ENCODE measurements around the gene TBRG1.

The TBRG1 gene

GRCh38 chr11:124627546-124627945 is 4.9 kb downstream of the TBRG1 start:
- no peak for TF ChIP-seq TAF1 (IDR thresholded peaks at IDR 0.05; ENCODE audit: low read depth)
- TF ChIP-seq NFIC (IDR thresholded peaks at IDR 0.05): no peak
- no peak for TF ChIP-seq REST (IDR thresholded peaks at IDR 0.05; ENCODE audit: low read depth)
- TF ChIP-seq CEBPB (IDR thresholded peaks at IDR 0.05): no peak
- no peak for TF ChIP-seq ZBTB7A (IDR thresholded peaks at IDR 0.05; ENCODE audit: low read depth)
- no peak for TF ChIP-seq EGR1 (IDR thresholded peaks at IDR 0.05)
- TF ChIP-seq YY1 (IDR thresholded peaks at IDR 0.05; ENCODE audit: low read depth): no peak
- TF ChIP-seq EP300 (IDR thresholded peaks at IDR 0.05; ENCODE audit: borderline replicate concordance): no peak
- TF ChIP-seq MAX (IDR thresholded peaks at IDR 0.05): no peak
- TF ChIP-seq CREB1 (IDR thresholded peaks at IDR 0.05; ENCODE audit: low read depth): no peak
- TF ChIP-seq FOXM1 (IDR thresholded peaks at IDR 0.05; ENCODE audit: borderline replicate concordance, low read depth): no peak
- TF ChIP-seq TEAD4 (IDR thresholded peaks at IDR 0.05): no peak
- TF ChIP-seq USF1 (IDR thresholded peaks at IDR 0.05): no peak
- no peak for TF ChIP-seq TCF12 (IDR thresholded peaks at IDR 0.05; ENCODE audit: low read depth)
- TF ChIP-seq RAD21 (IDR thresholded peaks at IDR 0.05; ENCODE audit: low read depth): no peak

GRCh38 chr11:124629961-124630360 is 7.3 kb downstream of the TBRG1 start:
- TF ChIP-seq EP300 (IDR thresholded peaks at IDR 0.05; ENCODE audit: borderline replicate concordance) (no peak), ZBTB7A (IDR thresholded peaks at IDR 0.05; ENCODE audit: low read depth) (no peak), CEBPB (IDR thresholded peaks at IDR 0.05) (no peak), REST (IDR thresholded peaks at IDR 0.05; ENCODE audit: low read depth) (no peak), MAX (IDR thresholded peaks at IDR 0.05) (no peak), FOXM1 (IDR thresholded peaks at IDR 0.05; ENCODE audit: borderline replicate concordance, low read depth) (no peak), TAF1 (IDR thresholded peaks at IDR 0.05; ENCODE audit: low read depth) (no peak), NFIC (IDR thresholded peaks at IDR 0.05) (no peak), TCF12 (IDR thresholded peaks at IDR 0.05; ENCODE audit: low read depth) (no peak), RAD21 (IDR thresholded peaks at IDR 0.05; ENCODE audit: low read depth) (no peak), YY1 (IDR thresholded peaks at IDR 0.05; ENCODE audit: low read depth) (no peak), TEAD4 (IDR thresholded peaks at IDR 0.05) (no peak), EGR1 (IDR thresholded peaks at IDR 0.05) (no peak), CREB1 (IDR thresholded peaks at IDR 0.05; ENCODE audit: low read depth) (no peak), USF1 (IDR thresholded peaks at IDR 0.05) (no peak)

- no peak for TF ChIP-seq TEAD4 (IDR thresholded peaks at IDR 0.05)
- no peak for TF ChIP-seq CEBPB (IDR thresholded peaks at IDR 0.05)
- no peak for TF ChIP-seq NFIC (IDR thresholded peaks at IDR 0.05)
- no peak for TF ChIP-seq FOXM1 (IDR thresholded peaks at IDR 0.05; ENCODE audit: borderline replicate concordance, low read depth)
- no peak for TF ChIP-seq RAD21 (IDR thresholded peaks at IDR 0.05; ENCODE audit: low read depth)
- TF ChIP-seq EP300 (IDR thresholded peaks at IDR 0.05; ENCODE audit: borderline replicate concordance): no peak
- TF ChIP-seq TAF1 (IDR thresholded peaks at IDR 0.05; ENCODE audit: low read depth): no peak
- TF ChIP-seq TCF12 (IDR thresholded peaks at IDR 0.05; ENCODE audit: low read depth): no peak
- no peak for TF ChIP-seq CREB1 (IDR thresholded peaks at IDR 0.05; ENCODE audit: low read depth)
- no peak for TF ChIP-seq USF1 (IDR thresholded peaks at IDR 0.05)
These were observed 10.7 kb downstream of the TBRG1 start for GRCh38 chr11:124633355-124633754.

- no peak for TF ChIP-seq USF1 (IDR thresholded peaks at IDR 0.05)
- TF ChIP-seq TCF12 (IDR thresholded peaks at IDR 0.05; ENCODE audit: low read depth): no peak
- no peak for TF ChIP-seq CREB1 (IDR thresholded peaks at IDR 0.05; ENCODE audit: low read depth)
- no peak for TF ChIP-seq EGR1 (IDR thresholded peaks at IDR 0.05)
- no peak for TF ChIP-seq TAF1 (IDR thresholded peaks at IDR 0.05; ENCODE audit: low read depth)
- TF ChIP-seq TEAD4 (IDR thresholded peaks at IDR 0.05): no peak
- TF ChIP-seq NFIC (IDR thresholded peaks at IDR 0.05): no peak
- no peak for TF ChIP-seq YY1 (IDR thresholded peaks at IDR 0.05; ENCODE audit: low read depth)
These were observed 13.3 kb downstream of the TBRG1 start for GRCh38 chr11:124635932-124636331.

- TF ChIP-seq TCF12 (IDR thresholded peaks at IDR 0.05; ENCODE audit: low read depth): no peak
- TF ChIP-seq EP300 (IDR thresholded peaks at IDR 0.05; ENCODE audit: borderline replicate concordance): no peak
- TF ChIP-seq CREB1 (IDR thresholded peaks at IDR 0.05; ENCODE audit: low read depth): no peak
- TF ChIP-seq TEAD4 (IDR thresholded peaks at IDR 0.05): no peak
- no peak for TF ChIP-seq TAF1 (IDR thresholded peaks at IDR 0.05; ENCODE audit: low read depth)
- no peak for TF ChIP-seq RAD21 (IDR thresholded peaks at IDR 0.05; ENCODE audit: low read depth)
These were observed 15.8 kb downstream of the TBRG1 start for GRCh38 chr11:124638500-124638899.
